ACC112 (cell line): ENCODE measurements around the gene FBN3.

Source experiments
- H2AFZ ChIP-seq: fragments of 200-600 bp; sonication (generic); one replicate; pipeline ENCODE4 v1.6.0; 2017; ENCODE audit warnings: antibody characterized with exemption, low read length; ENCODE audit not compliant: unreplicated experiment
- H3K27ac ChIP-seq: fragments of 200-600 bp; sonication (generic); 2 replicates; pipeline ENCODE4 v1.5.1; 2014; ENCODE audit warnings: low read depth, mild to moderate bottlenecking, antibody characterized with exemption, low read length, moderate library complexity
- H3K27me3 ChIP-seq: fragments of 200-600 bp; sonication (generic); 2 replicates; pipeline ENCODE4 v1.6.1; 2014; ENCODE audit warnings: mild to moderate bottlenecking, antibody characterized with exemption, low read length, moderate library complexity, mixed read lengths; ENCODE audit not compliant: insufficient read depth
- H3K36me3 ChIP-seq: fragments of 200-600 bp; sonication (generic); 2 replicates; pipeline ENCODE4 v1.6.1; 2016; ENCODE audit warnings: mild to moderate bottlenecking, antibody characterized with exemption, low read length, moderate library complexity, mixed read lengths; ENCODE audit not compliant: insufficient read depth
- H3K4me1 ChIP-seq: fragments of 200-600 bp; sonication (generic); one replicate; pipeline ENCODE4 v1.6.1; 2016; ENCODE audit warnings: low read length, mixed read lengths; ENCODE audit not compliant: insufficient read depth, unreplicated experiment, control insufficient read depth
- H3K4me3 ChIP-seq: fragments of 200-600 bp; sonication (generic); 2 replicates; pipeline ENCODE4 v1.5.1; 2014; ENCODE audit warnings: mild to moderate bottlenecking, low read depth, low read length
- H3K79me2 ChIP-seq: fragments of 200-600 bp; sonication (generic); one replicate; pipeline ENCODE4 v1.6.0; 2016; ENCODE audit warnings: low read length; ENCODE audit not compliant: control insufficient read depth, unreplicated experiment, insufficient read depth

FBN3 gene

DNA sequence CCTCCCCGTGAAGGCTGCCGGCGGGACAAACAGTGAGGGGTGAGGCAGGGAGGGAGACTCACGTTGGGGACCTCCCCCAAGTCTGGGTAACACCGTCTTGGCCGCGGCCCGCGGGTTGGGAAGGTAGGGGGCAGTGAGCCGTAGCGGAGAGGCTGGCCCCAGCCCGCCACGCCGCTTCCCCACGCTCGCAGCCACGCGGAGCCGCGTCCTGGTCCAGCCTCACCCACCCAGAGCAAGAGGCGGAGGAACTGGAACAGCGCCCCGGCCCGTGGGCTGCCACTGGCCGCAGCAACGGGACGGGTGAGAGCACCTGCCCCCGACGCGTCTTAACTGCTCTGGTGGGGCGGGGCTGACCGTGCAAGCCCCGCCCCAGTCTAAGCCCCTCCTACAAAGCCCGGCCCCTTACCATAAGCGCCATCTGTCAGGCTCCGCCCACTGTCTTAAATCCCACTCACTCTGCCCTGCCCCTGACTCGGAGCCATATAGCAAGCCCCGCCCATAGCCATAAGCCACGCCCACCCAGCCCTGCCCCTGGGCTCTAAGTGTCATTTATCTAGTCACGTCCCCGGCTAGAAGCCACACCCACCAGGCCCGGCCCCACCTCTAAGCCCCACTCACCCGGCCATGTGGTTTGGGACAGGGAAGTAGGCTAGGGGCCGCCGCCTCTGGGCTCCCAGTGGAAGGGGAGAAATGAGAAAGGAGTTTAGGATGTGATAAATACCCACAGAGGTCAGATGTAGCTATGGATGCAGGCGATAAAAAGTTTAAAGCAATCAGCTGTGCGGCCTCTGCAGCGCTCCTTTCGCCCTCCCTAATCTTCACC, 98.9 kb downstream of the FBN3 start:
- no peaks in the 10 kb centered on the region for H3K79me2 ChIP-seq
- H3K27me3 ChIP-seq = no peaks in the 10 kb centered on the region
- no peak overlapping the region for H3K27ac ChIP-seq
- no peaks in the 10 kb centered on the region for H3K36me3 ChIP-seq
- no peak overlapping the region for H2AFZ ChIP-seq
- no peaks in the 10 kb centered on the region for H3K4me1 ChIP-seq
- H3K4me3 ChIP-seq = peak overlapping the region; percentile 21; the same call in 1 of the 2 replicates

DNA sequence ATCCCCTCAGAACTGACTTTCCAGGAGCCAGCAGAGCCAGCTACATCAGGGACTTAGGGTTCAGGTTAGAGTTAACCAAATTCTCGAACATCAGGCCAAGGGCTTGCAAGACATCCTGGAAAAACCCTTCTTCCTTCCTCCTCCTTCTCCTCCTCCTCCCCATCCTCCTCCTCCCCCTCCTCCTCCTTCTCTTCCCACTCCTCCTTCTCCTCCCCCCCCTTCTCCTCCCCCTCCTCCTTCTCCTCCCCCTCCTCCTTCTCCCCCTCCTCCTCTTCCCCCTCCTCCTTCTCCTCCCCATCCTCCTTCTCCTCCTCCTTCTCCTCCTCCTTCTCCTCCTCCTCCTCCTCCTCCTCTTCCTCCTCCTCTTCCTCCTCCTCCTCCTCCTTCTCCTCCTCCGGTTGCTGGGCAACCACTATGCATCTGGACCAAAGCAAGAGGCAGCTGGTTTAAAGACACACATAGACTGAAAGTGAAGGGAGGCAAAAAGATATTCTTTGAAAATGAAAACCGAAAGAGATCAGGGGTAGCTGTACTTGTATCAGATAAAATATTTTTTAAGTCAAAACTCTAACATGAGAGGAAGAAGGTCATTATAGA, 102.7 kb downstream of the FBN3 start:
- H3K4me3 ChIP-seq = no peak overlapping the region
- no peaks in the 10 kb centered on the region for H3K36me3 ChIP-seq
- no peaks in the 10 kb centered on the region for H3K79me2 ChIP-seq
- H2AFZ ChIP-seq = no peak overlapping the region
- no peaks in the 10 kb centered on the region for H3K27me3 ChIP-seq
- H3K27ac ChIP-seq = no peak overlapping the region
- no peaks in the 10 kb centered on the region for H3K4me1 ChIP-seq

DNA sequence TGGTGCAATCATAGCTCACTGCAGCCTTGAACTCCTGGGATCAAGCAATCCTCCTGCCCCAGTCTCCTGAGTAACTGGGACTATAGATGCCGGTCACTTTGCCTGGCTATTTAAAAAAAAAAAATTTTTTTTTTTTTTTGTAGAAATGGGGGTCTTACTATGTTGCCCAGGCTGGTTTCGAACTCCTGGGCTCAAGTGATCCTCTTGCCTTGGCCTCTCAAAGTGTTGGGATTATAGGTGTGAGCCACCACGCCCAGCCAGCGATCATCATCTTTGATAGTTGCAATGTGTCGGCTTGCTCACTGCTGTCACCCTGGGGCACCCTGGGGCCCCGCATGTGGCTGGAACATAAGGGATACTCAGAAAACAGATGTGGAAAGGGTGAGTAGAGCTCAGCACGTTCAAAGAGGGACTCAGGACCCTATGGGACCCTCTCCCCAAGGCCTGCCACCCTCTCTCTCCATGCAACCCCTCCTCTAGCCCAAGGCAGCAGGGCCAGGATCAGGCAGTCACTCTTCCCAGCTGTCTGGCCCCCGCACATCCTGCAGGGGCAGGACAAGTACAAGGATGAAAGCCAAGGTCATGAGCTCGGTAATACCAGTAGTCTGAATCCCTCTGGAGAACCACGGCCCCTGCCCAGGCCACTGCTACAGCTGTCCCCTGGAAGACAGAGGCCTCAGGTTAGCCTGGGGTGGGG, 103.4 kb downstream of the FBN3 start:
- Histone ChIP-seq H3K27ac (no peak overlapping the region), H3K4me3 (no peak overlapping the region), H3K4me1 (no peaks in the 10 kb centered on the region), H3K36me3 (no peaks in the 10 kb centered on the region), H3K27me3 (no peaks in the 10 kb centered on the region), H3K79me2 (no peaks in the 10 kb centered on the region), H2AFZ (no peak overlapping the region)

DNA sequence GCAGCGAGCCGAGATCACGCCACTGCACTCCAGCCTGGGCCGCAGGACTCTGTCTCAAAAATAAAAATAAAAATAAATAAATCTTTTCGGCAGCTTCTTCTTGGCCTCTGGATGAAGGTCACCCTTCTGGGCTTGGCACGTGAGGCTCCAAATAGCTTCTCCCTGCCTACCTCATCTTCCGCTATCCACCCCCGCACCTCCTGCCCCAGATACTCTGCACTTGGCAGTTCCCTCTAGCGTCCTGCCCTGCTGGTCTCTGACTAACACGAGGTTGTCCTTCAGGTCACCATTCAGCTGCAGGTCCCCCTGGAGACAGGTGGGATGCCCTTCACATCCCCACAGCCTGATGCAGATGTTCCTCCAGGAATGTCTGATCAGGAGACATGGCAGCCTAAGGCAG, 105.4 kb downstream of the FBN3 start:
- H2AFZ ChIP-seq = no peak overlapping the region
- H3K4me1 ChIP-seq = no peaks in the 10 kb centered on the region
- H3K79me2 ChIP-seq = no peaks in the 10 kb centered on the region
- no peak overlapping the region for H3K4me3 ChIP-seq
- H3K27ac ChIP-seq = no peak overlapping the region
- no peaks in the 10 kb centered on the region for H3K36me3 ChIP-seq
- H3K27me3 ChIP-seq = no peaks in the 10 kb centered on the region

DNA sequence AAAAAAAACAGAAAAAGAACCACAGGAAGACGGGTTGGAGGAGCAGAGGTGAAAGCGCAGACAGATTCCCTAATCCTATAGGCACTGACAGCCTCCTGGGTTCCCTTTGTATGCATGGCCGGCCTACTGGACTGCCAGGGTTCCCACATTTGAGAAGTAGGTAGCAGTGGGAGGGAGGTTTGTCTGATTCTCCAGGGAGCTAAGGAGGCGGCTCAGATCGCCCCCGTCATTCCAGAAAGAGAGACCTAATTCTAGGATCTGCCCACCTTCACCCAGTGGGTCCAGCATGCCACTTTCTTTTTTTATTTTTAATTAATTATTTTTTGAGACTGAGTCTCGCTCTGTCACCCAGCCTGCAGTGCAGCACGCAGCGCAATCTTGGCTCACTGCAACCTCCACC, 106.5 kb downstream of the FBN3 start:
- Histone ChIP-seq H3K79me2 (no peaks in the 10 kb centered on the region), H3K36me3 (no peaks in the 10 kb centered on the region), H3K27ac (no peak overlapping the region), H2AFZ (no peak overlapping the region), H3K4me1 (no peaks in the 10 kb centered on the region), H3K27me3 (no peaks in the 10 kb centered on the region), H3K4me3 (no peak overlapping the region)

DNA sequence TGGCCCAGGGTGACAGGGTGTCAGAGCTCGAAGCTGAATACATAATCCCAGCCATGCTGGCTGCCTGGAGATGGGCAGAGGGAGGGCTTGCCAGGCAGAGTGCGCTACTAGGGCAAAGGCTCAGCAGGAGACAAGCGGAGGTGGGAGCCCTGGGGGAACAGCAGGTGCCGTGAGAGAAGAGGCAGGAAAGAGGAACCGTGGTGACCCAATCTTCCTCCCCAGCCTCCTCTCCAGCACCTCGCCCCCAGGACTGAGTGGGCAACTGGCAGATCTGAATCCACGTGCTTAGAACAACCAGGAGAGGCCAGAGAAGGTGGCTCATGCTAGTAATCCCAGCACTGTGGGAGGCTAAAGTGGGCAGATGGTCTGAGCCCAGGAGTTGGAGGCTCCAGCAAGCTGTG, 107.9 kb downstream of the FBN3 start:
- no peak overlapping the region for H2AFZ ChIP-seq
- no peaks in the 10 kb centered on the region for H3K27me3 ChIP-seq
- no peaks in the 10 kb centered on the region for H3K79me2 ChIP-seq
- no peak overlapping the region for H3K27ac ChIP-seq
- no peak overlapping the region for H3K4me3 ChIP-seq
- no peaks in the 10 kb centered on the region for H3K36me3 ChIP-seq
- H3K4me1 ChIP-seq = no peaks in the 10 kb centered on the region

DNA sequence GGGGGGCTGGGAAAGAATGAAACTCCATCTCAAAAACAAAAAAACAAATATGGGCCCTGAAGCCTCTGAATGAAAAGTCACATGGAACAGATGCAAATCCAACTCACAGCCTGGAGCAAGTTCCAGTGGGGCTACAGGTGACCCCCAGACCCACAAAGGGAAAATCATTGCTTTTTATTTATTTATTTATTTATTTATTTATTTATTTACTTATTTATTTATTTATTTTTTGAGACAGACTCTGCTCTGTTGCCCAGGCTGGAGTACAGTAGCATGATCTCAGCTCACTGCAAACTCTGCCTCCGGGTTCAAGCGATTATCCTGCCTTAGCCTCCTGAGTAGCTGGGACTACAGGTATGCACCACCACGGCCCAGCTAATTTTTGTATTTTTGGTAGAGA, 110.2 kb downstream of the FBN3 start:
- H3K36me3 ChIP-seq = no peaks in the 10 kb centered on the region
- no peaks in the 10 kb centered on the region for H3K79me2 ChIP-seq
- no peaks in the 10 kb centered on the region for H3K4me1 ChIP-seq
- no peak overlapping the region for H3K27ac ChIP-seq
- H3K4me3 ChIP-seq = no peak overlapping the region
- no peak overlapping the region for H2AFZ ChIP-seq
- no peaks in the 10 kb centered on the region for H3K27me3 ChIP-seq

DNA sequence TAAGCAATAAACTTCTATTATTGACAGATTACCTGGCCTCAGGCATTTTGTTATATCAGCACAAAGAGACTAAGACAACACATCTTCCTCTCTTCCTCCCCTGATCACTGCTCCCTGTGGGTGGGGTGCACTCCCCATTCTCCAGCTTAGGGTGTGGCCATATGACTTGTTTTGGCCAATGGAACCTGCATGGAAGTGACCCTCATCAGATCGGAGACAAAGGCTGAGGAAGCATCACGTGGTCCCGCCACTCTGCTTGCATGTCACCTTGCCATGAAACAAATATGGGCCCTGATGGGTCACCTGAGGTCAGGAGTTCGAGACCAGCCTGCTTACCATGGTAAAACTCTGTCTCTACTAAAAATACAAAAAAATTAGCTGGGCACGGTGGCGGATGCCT, 110.6 kb downstream of the FBN3 start:
- H2AFZ ChIP-seq = no peak overlapping the region
- H3K4me3 ChIP-seq = no peak overlapping the region
- H3K36me3 ChIP-seq = no peaks in the 10 kb centered on the region
- no peaks in the 10 kb centered on the region for H3K27me3 ChIP-seq
- no peak overlapping the region for H3K27ac ChIP-seq
- H3K79me2 ChIP-seq = no peaks in the 10 kb centered on the region
- H3K4me1 ChIP-seq = no peaks in the 10 kb centered on the region

DNA sequence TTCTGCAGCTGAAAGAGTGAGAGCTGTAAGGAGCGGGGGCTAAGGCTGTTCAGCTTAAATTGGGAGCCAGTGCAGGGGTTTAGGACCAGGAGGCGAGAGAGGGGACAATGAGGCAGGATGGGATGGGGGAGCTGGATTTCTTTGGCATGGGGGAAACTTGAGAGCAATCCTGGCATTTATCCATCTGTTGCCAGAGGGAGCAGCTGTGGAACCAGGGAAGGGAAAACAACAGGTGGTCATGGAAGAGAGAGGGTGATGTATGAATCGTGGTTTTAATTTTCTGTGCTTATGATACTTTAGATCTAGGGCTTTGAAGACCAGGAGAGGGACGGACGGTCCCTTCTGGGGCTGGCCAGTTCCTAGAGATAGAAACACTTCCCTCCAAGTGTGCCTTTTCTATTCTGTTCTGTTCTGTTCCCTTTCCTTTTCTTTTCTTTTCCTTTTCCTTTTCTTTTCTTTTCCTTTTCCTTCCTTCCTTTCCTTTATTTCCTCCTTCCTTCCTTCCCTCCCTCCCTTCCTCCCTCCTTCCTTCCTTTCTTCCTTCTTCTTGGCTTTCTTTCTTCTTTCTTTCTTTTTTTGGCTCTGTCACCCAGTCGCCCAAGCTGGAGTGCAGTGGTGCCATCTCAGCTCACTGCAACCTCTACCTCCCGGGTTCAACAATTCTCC, 112.8 kb downstream of the FBN3 start:
- H3K36me3 ChIP-seq = no peaks in the 10 kb centered on the region
- no peak overlapping the region for H3K27ac ChIP-seq
- H3K4me1 ChIP-seq = no peaks in the 10 kb centered on the region
- no peak overlapping the region for H3K4me3 ChIP-seq
- H3K79me2 ChIP-seq = no peaks in the 10 kb centered on the region
- no peaks in the 10 kb centered on the region for H3K27me3 ChIP-seq
- no peak overlapping the region for H2AFZ ChIP-seq

DNA sequence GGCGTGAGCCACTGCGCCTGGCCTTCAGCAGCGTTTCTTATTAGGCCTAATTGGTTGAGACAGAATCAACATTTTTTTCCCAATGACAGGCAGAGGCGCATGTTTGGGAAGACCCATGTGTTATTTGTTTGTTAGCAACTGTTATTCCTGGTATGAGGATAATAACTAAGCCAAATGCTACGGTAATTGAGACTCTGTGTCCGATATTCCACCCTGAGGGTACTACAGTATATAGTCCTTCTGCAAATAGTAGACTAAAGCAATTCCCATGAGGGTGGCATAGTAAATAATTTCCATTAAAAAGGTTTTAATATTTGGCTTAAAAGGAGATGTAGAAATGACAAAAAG, 115.2 kb downstream of the FBN3 start:
- Histone ChIP-seq H3K79me2 (no peaks in the 10 kb centered on the region), H3K4me3 (no peak overlapping the region), H3K4me1 (no peaks in the 10 kb centered on the region), H3K27me3 (no peaks in the 10 kb centered on the region), H3K36me3 (no peaks in the 10 kb centered on the region), H3K27ac (no peak overlapping the region), H2AFZ (no peak overlapping the region)
